Osteocyte (in vitro differentiated cells): Measurements from ENCODE around the gene KCNJ5. TPM values are rescaled to one million over a fixed set of nuclear protein-coding genes. Genes with fewer than 3 reads are reported as not detected.
A peak's percentile ranks its signal among the peaks of the same experiment; 100 is the strongest.

ENCODE experiments used
- DNase-seq: peaks from one replicate; pipeline ENCODE4 v3.0.0; 2021; ENCODE audit warnings: mixed read lengths; ENCODE audit not compliant: unreplicated experiment; ENCODE audit errors: extremely low spot score
- H3K27ac Mint-ChIP-seq: one replicate; pipeline ENCODE4 v1.8.0; 2021; ENCODE audit warnings: mild to moderate bottlenecking, mixed read lengths; ENCODE audit not compliant: unreplicated experiment
- H3K27me3 Mint-ChIP-seq: one replicate; pipeline ENCODE4 v1.8.0; 2021; ENCODE audit warnings: mixed read lengths; ENCODE audit not compliant: unreplicated experiment
- H3K36me3 Mint-ChIP-seq: one replicate; pipeline ENCODE4 v1.8.0; 2021; ENCODE audit warnings: mixed read lengths; ENCODE audit not compliant: unreplicated experiment
- H3K4me1 Mint-ChIP-seq: one replicate; pipeline ENCODE4 v1.8.0; 2021; ENCODE audit warnings: mixed read lengths; ENCODE audit not compliant: unreplicated experiment
- H3K4me3 Mint-ChIP-seq: one replicate; pipeline ENCODE4 v1.8.0; 2021; ENCODE audit warnings: mild to moderate bottlenecking, moderate library complexity, mixed read lengths; ENCODE audit not compliant: unreplicated experiment
- H3K9me3 Mint-ChIP-seq: one replicate; pipeline ENCODE4 v1.8.0; 2021; ENCODE audit warnings: mixed read lengths; ENCODE audit not compliant: unreplicated experiment
- total RNA-seq: library from RNA; stranded (reverse); gene quantifications from 2 replicates; pipeline ENCODE4 v1.2.1, GENCODE V29; 2021
- TF ChIP-seq, protein P1 (sequence below): fragments of 200-600 bp; sonication (generic); IDR thresholded peaks from 2 replicates; pipeline ENCODE4 v1.5.0; 2021; ENCODE audit warnings: antibody characterized with exemption, mild to moderate bottlenecking, moderate library complexity

KCNJ5 gene
- total RNA-seq, 1 donor from 2014 or later: not detected

- no peak overlapping the region for H3K4me3 Mint-ChIP-seq
- DNase-seq: no peak
- no peaks in the 10 kb centered on the region for H3K36me3 Mint-ChIP-seq
- H3K27ac Mint-ChIP-seq: no peak overlapping the region
- no peaks in the 10 kb centered on the region for H3K9me3 Mint-ChIP-seq
- no peaks in the 10 kb centered on the region for H3K4me1 Mint-ChIP-seq
- H3K27me3 Mint-ChIP-seq: no peaks in the 10 kb centered on the region
- TF ChIP-seq, protein P1, sequence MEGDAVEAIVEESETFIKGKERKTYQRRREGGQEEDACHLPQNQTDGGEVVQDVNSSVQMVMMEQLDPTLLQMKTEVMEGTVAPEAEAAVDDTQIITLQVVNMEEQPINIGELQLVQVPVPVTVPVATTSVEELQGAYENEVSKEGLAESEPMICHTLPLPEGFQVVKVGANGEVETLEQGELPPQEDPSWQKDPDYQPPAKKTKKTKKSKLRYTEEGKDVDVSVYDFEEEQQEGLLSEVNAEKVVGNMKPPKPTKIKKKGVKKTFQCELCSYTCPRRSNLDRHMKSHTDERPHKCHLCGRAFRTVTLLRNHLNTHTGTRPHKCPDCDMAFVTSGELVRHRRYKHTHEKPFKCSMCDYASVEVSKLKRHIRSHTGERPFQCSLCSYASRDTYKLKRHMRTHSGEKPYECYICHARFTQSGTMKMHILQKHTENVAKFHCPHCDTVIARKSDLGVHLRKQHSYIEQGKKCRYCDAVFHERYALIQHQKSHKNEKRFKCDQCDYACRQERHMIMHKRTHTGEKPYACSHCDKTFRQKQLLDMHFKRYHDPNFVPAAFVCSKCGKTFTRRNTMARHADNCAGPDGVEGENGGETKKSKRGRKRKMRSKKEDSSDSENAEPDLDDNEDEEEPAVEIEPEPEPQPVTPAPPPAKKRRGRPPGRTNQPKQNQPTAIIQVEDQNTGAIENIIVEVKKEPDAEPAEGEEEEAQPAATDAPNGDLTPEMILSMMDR: peak; percentile 67
Observed at GRCh38 chr11:128848815-128849455, 42.2 kb upstream of the KCNJ5 start.

GRCh38 chr11:128852327-128853023 lies 38.7 kb upstream of the KCNJ5 start:
- no peak for DNase-seq
- TF ChIP-seq, protein P1: no peak
- no peaks in the 10 kb centered on the region for H3K4me1 Mint-ChIP-seq
- no peaks in the 10 kb centered on the region for H3K36me3 Mint-ChIP-seq
- H3K4me3 Mint-ChIP-seq: no peak overlapping the region
- H3K9me3 Mint-ChIP-seq: no peaks in the 10 kb centered on the region
- no peak overlapping the region for H3K27ac Mint-ChIP-seq
- no peaks in the 10 kb centered on the region for H3K27me3 Mint-ChIP-seq

DNA sequence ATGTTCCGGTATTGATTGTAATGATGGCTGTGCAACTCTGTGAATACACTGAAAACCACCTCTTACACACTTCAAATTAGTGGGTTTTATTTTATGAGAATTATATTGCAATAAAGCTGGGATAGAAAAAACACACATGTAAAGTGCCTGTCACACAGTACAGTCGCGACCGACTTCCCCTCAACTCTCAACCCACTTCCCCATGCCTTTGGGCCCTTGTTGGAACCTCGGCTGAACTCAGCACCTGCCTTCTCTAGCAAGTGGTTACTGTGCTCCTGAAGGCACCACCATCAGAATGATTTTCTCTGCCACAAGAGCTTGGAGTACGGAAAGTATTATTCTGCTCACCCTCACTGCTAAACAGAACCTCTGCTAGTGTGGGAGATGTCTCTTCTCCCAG lies 37.6 kb upstream of the KCNJ5 start:
- no peak overlapping the region for H3K27ac Mint-ChIP-seq
- no peaks in the 10 kb centered on the region for H3K36me3 Mint-ChIP-seq
- H3K4me3 Mint-ChIP-seq: no peak overlapping the region
- peaks cover 3% of the 10 kb centered on the region for H3K27me3 Mint-ChIP-seq
- TF ChIP-seq, protein P1: no peak
- no peaks in the 10 kb centered on the region for H3K4me1 Mint-ChIP-seq
- H3K9me3 Mint-ChIP-seq: no peaks in the 10 kb centered on the region
- DNase-seq: no peak

GRCh38 chr11:128854841-128855240 lies 36.3 kb upstream of the KCNJ5 start:
- Mint-ChIP-seq H3K9me3 (no peaks in the 10 kb centered on the region), H3K36me3 (no peaks in the 10 kb centered on the region), H3K27ac (no peak overlapping the region), H3K27me3 (peaks cover 3% of the 10 kb centered on the region), H3K4me3 (no peak overlapping the region), H3K4me1 (peaks cover under 1% of the 10 kb centered on the region)
- DNase-seq: no peak
- TF ChIP-seq, protein P1: no peak

DNA sequence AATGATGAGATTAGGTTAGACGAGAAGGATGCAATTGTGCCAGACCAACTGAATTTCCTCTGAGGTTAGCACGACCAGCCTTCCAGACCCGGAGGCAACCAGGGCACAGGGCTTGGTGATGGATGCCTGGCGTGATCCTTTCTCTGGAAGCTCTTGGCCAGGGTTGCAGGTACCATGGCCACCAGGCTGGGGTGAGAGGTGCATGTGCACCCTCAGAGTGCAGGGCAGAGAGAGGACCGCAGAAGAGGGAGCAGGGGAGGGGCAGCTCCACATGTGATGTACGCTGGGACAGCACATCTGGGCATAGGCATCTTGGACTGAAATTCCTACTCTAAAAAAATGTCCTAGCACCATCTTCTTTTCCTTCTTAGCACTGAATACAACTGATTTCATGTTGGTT lies 34.9 kb upstream of the KCNJ5 start:
- no peak overlapping the region for H3K27ac Mint-ChIP-seq
- no peaks in the 10 kb centered on the region for H3K36me3 Mint-ChIP-seq
- TF ChIP-seq, protein P1: no peak
- H3K9me3 Mint-ChIP-seq: no peaks in the 10 kb centered on the region
- peaks cover 13% of the 10 kb centered on the region for H3K4me1 Mint-ChIP-seq
- DNase-seq: no peak
- no peak overlapping the region for H3K4me3 Mint-ChIP-seq
- H3K27me3 Mint-ChIP-seq: peaks cover 3% of the 10 kb centered on the region
